Melanocyte of skin (primary cell): ENCODE data around the gene EML4. TPM values are rescaled to one million over a fixed set of nuclear protein-coding genes. Genes with fewer than 3 reads are reported as not detected.

Source experiments
- total RNA-seq, 2 donors: library from RNA; depleted of rRNA; stranded (reverse); fragments of >200 nt; gene quantifications; 2 replicates each; pipeline ENCODE4 v1.2.3, GENCODE V29; 2012

Gene EML4, protein sequence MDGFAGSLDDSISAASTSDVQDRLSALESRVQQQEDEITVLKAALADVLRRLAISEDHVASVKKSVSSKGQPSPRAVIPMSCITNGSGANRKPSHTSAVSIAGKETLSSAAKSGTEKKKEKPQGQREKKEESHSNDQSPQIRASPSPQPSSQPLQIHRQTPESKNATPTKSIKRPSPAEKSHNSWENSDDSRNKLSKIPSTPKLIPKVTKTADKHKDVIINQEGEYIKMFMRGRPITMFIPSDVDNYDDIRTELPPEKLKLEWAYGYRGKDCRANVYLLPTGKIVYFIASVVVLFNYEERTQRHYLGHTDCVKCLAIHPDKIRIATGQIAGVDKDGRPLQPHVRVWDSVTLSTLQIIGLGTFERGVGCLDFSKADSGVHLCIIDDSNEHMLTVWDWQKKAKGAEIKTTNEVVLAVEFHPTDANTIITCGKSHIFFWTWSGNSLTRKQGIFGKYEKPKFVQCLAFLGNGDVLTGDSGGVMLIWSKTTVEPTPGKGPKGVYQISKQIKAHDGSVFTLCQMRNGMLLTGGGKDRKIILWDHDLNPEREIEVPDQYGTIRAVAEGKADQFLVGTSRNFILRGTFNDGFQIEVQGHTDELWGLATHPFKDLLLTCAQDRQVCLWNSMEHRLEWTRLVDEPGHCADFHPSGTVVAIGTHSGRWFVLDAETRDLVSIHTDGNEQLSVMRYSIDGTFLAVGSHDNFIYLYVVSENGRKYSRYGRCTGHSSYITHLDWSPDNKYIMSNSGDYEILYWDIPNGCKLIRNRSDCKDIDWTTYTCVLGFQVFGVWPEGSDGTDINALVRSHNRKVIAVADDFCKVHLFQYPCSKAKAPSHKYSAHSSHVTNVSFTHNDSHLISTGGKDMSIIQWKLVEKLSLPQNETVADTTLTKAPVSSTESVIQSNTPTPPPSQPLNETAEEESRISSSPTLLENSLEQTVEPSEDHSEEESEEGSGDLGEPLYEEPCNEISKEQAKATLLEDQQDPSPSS
- total RNA-seq = 10 to 100 TPM; 22.0 to 35.3 TPM

DNA sequence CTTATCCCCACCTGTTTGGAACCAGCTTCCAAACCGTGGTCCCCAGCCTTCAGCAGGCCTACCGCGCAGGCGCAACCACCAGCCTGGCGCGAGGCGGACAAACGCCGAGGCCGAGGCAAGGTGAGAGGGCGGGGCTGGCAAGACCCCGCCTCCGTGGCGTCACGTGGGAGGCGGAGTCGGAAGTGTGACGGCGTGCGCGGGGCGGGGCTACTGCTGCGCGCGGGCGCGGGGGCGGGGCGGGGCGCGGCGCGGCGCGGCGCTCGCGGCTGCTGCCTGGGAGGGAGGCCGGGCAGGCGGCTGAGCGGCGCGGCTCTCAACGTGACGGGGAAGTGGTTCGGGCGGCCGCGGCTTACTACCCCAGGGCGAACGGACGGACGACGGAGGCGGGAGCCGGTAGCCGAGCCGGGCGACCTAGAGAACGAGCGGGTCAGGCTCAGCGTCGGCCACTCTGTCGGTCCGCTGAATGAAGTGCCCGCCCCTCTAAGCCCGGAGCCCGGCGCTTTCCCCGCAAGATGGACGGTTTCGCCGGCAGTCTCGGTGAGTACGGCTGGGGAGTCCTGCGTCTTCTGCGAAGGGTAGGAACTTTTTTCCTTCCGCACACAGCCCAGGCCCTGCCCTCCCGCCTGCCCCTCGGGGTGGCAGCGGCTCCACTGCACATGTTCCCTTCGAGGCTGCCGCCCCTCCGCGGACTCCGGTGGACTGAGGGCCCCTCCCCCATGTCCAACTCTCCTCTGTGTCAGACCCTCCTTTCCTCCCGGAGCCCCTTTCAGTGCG lies at the start of gene EML4:
TSS of gene EML4 (plus strand) at position 254 of the 774 bp plus-strand sequence. CDS start at position 513, 259 bp downstream.

DNA sequence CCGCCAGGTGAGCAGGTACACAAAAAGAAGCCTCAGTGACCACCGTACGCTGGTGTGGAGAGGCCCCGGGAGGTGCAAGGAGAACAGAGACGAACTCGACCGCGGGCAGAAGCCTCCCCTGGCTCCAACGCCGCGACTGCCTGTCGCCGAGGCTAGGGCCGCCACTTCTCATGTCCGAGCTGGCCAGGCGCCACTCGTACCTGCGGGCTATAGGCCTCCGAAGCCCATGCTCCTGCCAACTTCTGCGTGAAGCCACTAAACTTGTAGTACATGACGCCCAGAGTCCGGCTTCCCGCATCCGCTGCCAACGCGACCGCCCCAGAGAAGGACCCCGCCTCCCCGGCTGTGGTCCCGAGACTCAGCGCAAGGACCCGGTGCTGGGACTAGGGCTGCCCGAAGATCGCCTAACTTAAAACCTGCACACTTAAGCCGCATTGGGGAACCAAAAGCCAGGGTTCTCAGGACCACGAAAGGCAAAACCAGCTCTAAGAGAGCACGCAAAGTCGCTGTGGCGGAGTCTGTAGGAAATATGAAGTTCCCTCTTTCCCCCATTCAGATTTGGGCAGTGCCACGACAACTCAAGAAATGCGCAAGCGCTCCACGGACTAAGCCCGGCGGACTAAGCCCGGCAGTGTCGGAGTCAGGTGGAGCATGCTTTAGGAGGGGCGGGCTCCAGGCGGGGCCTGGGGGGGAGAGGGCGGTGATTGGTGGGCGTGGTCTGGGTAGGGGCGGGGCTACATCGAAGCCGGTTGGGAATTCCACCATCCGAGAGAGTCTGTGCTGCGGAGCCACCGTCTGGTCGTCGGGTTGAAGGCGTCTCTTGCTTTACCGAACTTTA lies 192.0 kb downstream of the EML4 start, which contains the start of gene COX7A2L:
TSS of gene COX7A2L (minus strand) at position 328 of the 838 bp plus-strand sequence. CDS start at position 272, 56 bp downstream.

Other genes with a start within 250 kb of the EML4 start
- gene PKDCC, start 121.3 kb upstream of the EML4 start, total RNA-seq = 10 to 100 TPM in 1 of 2 donors, 1 to 10 TPM in 1; 8.0 to 52.3 TPM
- 100 to 1,000 TPM in 1 of 2 donors, 10 to 100 TPM in 1; 81.2 to 103 TPM for gene COX7A2L, start 191.9 kb downstream of the EML4 start, total RNA-seq